Type B pancreatic cell (in vitro differentiated cells): Measurements from ENCODE around the gene FALEC. TPM values are rescaled to one million over a fixed set of nuclear protein-coding genes. Genes with fewer than 3 reads are reported as not detected.

Experiments used
- DNase-seq: peaks from one replicate; pipeline ENCODE4 v3.0.0; 2021; ENCODE audit warnings: mixed read lengths; ENCODE audit not compliant: unreplicated experiment; ENCODE audit errors: extremely low spot score
- H3K27ac Mint-ChIP-seq: 2 replicates; pipeline ENCODE4 v1.8.0; 2021; ENCODE audit warnings: mild to moderate bottlenecking, mixed read lengths
- H3K27me3 Mint-ChIP-seq: 2 replicates; pipeline ENCODE4 v1.8.0; 2021; ENCODE audit warnings: mixed read lengths
- H3K36me3 Mint-ChIP-seq: 2 replicates; pipeline ENCODE4 v1.8.0; 2021; ENCODE audit warnings: mixed read lengths
- H3K4me1 Mint-ChIP-seq: one replicate; pipeline ENCODE4 v1.8.0; 2021; ENCODE audit warnings: mixed read lengths; ENCODE audit not compliant: unreplicated experiment
- H3K4me3 Mint-ChIP-seq: 2 replicates; pipeline ENCODE4 v1.8.0; 2021; ENCODE audit warnings: mild to moderate bottlenecking, mixed read lengths
- H3K9me3 Mint-ChIP-seq: 2 replicates; pipeline ENCODE4 v1.8.0; 2021; ENCODE audit warnings: mixed read lengths
- CTCF ChIP-seq: fragments of 200-600 bp; sonication (generic); conservative IDR thresholded peaks from 2 replicates; pipeline ENCODE4 v1.5.0; 2021; ENCODE audit warnings: antibody characterized with exemption, mild to moderate bottlenecking
- total RNA-seq: library from RNA; stranded (reverse); gene quantifications from 2 replicates; pipeline ENCODE4 v1.2.1, GENCODE V29; 2021; ENCODE audit warnings: low replicate concordance

The FALEC gene
- total RNA-seq, 1 donor from 2014 or later = 0.80 TPM

DNA sequence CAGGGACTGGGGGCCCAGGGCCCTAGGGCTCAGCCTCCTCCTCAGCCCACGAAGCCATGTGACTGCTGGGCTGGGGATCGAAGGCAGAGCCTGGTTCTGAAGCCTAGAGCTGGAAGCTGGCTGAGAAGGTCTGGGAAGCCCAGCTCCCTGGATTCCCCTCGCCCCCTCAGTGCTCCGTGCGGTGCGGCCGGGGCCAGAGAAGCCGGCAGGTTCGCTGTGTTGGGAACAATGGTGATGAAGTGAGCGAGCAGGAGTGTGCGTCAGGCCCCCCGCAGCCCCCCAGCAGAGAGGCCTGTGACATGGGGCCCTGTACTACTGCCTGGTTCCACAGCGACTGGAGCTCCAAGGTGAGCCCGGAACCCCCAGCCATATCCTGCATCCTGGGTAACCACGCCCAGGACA lies 42.8 kb downstream of the FALEC start:
- Mint-ChIP-seq H3K27me3 (no peaks in the 10 kb centered on the region), H3K27ac (no peak overlapping the region), H3K4me3 (no peak overlapping the region), H3K9me3 (no peaks in the 10 kb centered on the region), H3K4me1 (peaks cover 30% of the 10 kb centered on the region), H3K36me3 (no peaks in the 10 kb centered on the region)
- TF ChIP-seq CTCF = no peak
- no peak for DNase-seq

- no peaks in the 10 kb centered on the region for H3K9me3 Mint-ChIP-seq
- peaks cover 37% of the 10 kb centered on the region for H3K4me1 Mint-ChIP-seq
- H3K4me3 Mint-ChIP-seq = no peak overlapping the region
- H3K36me3 Mint-ChIP-seq = no peaks in the 10 kb centered on the region
- no peaks in the 10 kb centered on the region for H3K27me3 Mint-ChIP-seq
- no peak overlapping the region for H3K27ac Mint-ChIP-seq
- no peak for DNase-seq
- no peak for TF ChIP-seq CTCF
These were observed 43.5 kb downstream of the FALEC start for GRCh38 chr1:150558761-150559655.

DNA sequence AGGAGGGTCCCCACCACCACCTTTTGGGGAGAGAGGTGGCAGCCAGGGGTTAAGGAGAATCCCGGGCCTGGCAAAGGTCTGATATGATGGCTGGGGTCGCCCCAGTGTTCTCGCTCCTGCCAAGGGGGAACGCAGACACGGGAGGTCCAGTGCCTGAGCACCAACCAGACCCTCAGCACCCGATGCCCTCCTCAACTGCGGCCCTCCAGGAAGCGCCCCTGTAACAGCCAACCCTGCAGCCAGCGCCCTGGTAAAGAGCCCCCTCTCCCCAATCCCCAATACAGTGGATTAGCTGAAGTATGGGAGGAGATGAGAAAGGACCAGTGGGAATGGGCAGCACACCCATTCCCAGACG lies 44.1 kb downstream of the FALEC start:
- Mint-ChIP-seq H3K27ac (peak overlapping the region; percentile 100), H3K9me3 (no peaks in the 10 kb centered on the region), H3K36me3 (no peaks in the 10 kb centered on the region), H3K4me1 (peaks cover 39% of the 10 kb centered on the region), H3K4me3 (no peak overlapping the region), H3K27me3 (no peaks in the 10 kb centered on the region)
- TF ChIP-seq CTCF = no peak
- no peak for DNase-seq

DNA sequence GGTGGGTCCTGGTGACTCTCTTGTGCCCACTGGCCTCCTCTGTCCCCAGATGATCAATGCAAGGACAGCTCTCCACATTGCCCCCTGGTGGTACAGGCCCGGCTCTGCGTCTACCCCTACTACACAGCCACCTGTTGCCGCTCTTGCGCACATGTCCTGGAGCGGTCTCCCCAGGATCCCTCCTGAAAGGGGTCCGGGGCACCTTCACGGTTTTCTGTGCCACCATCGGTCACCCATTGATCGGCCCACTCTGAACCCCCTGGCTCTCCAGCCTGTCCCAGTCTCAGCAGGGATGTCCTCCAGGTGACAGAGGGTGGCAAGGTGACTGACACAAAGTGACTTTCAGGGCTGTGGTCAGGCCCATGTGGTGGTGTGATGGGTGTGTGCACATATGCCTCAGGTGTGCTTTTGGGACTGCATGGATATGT lies 44.5 kb downstream of the FALEC start:
- TF ChIP-seq CTCF = peak; percentile 89
- Mint-ChIP-seq H3K36me3 (no peaks in the 10 kb centered on the region), H3K4me1 (peaks cover 43% of the 10 kb centered on the region), H3K27ac (peak overlapping the region; percentile 100), H3K27me3 (no peaks in the 10 kb centered on the region), H3K4me3 (peak overlapping the region; percentile 96), H3K9me3 (no peaks in the 10 kb centered on the region)
- DNase-seq = no peak

- Mint-ChIP-seq H3K4me3 (peak overlapping the region; percentile 96), H3K9me3 (no peaks in the 10 kb centered on the region), H3K4me1 (peaks cover 38% of the 10 kb centered on the region), H3K36me3 (no peaks in the 10 kb centered on the region), H3K27me3 (no peaks in the 10 kb centered on the region), H3K27ac (peak overlapping the region; percentile 100)
- peak; percentile 93 for DNase-seq
- TF ChIP-seq CTCF = peak; percentile 89
These were observed 45.2 kb downstream of the FALEC start for GRCh38 chr1:150560576-150561253.
